ENCODE data around the gene CTTN. TPM values are rescaled to one million over a fixed set of nuclear protein-coding genes. Genes with fewer than 3 reads are reported as not detected.
A peak's percentile ranks its signal among the peaks of the same experiment; 100 is the strongest.
"Not testable (repeated sequence)": the region's sequence is repeated elsewhere in the genome, so short reads cannot be mapped to it uniquely, and the experiment has no call there.

CTTN gene
- total RNA-seq, 1 donor from 2014 or later, result 458 TPM

DNA sequence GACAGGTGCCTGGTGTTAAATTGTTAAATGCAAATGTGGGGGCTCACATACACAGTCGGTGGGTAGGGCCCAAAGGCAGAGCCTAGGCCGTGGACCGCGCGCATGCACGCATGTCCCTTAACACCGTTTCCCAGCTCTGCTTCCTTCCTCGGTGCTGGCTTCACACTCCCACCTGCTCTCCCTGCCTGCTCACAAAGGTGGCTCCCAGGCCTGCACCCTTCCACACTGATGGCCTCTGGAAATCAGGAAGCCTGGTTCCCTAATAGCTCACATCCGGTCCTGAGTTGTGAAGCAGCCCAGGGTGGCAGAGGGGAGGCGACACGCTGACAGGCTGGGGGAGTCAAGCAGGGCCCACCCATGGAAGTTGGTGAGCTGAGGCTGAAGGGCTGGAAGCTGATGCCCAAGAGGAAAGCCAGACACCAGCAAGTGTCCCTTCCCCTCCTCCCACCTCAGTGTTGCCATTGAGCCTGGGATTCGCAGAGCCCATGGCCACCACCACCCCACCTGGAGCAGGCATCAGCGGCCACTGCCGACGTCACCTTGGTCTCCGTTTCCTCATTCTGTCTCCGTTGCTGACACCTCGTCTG, 13.7 kb upstream of the CTTN start:
- Mint-ChIP-seq H3K36me3 (ENCODE audit: low read depth, unreplicated experiment) (peaks cover 14% of the 10 kb centered on the region), H3K4me3 (ENCODE audit: unreplicated experiment) (no peak overlapping the region), H3K9me3 (ENCODE audit: unreplicated experiment) (no peaks in the 10 kb centered on the region)

DNA sequence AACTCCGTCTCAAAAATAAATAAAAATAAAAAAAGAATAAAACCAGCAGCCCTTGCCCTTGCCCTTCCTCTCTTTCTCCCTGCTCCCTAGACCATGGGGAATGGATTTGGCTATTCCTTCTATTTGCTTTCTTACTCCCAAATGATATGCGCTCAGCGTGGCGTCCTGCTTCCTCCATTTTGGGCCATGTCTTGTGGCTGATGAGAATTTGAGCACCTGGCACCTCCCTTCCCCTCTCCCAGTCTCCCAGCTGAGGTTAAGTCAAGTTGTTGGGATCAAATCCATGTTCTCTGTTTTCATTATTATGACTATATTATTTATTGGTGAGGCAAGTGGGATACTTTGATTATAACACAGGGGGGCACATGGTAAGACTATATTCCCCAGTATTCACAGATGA, 10.8 kb upstream of the CTTN start:
- H3K27ac Mint-ChIP-seq (ENCODE audit: unreplicated experiment), result no peak overlapping the region

More for the DNA sequence above, 13.7 kb upstream of the CTTN start:
- TF ChIP-seq, protein P1, sequence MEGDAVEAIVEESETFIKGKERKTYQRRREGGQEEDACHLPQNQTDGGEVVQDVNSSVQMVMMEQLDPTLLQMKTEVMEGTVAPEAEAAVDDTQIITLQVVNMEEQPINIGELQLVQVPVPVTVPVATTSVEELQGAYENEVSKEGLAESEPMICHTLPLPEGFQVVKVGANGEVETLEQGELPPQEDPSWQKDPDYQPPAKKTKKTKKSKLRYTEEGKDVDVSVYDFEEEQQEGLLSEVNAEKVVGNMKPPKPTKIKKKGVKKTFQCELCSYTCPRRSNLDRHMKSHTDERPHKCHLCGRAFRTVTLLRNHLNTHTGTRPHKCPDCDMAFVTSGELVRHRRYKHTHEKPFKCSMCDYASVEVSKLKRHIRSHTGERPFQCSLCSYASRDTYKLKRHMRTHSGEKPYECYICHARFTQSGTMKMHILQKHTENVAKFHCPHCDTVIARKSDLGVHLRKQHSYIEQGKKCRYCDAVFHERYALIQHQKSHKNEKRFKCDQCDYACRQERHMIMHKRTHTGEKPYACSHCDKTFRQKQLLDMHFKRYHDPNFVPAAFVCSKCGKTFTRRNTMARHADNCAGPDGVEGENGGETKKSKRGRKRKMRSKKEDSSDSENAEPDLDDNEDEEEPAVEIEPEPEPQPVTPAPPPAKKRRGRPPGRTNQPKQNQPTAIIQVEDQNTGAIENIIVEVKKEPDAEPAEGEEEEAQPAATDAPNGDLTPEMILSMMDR (IDR thresholded peaks at IDR 0.05; ENCODE audit: unreplicated experiment), result no peak
- H3K27ac Mint-ChIP-seq (ENCODE audit: unreplicated experiment), result peak overlapping the region; percentile 20
- peaks cover 3% of the 10 kb centered on the region for H3K4me1 Mint-ChIP-seq (ENCODE audit: unreplicated experiment)
- H3K27me3 Mint-ChIP-seq (ENCODE audit: unreplicated experiment), result peaks cover 8% of the 10 kb centered on the region
- DNase-seq (ENCODE audit: low spot score), result no peak

DNA sequence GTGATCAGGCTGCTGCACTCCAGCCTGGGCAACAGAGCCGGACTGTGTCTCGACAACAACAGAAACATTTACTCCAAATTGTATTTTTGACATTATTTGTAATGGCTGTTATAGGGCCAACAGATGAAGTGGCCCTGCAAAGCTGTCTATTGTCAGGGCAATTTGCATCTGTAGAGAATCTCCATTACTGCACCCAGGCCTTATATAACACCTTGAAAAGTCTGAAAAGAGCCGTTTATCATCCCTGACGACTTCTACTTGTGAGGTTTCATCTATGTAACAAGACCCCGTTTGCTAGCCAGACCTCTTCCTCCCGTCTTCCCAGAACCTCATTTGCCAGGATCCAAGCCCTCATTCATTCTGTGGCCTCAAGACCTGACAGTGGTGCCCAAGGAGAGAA, 9.1 kb upstream of the CTTN start:
- no peaks in the 10 kb centered on the region for H3K9me3 Mint-ChIP-seq (ENCODE audit: unreplicated experiment)
- no peak for DNase-seq (ENCODE audit: low spot score)
- peaks cover 26% of the 10 kb centered on the region for H3K36me3 Mint-ChIP-seq (ENCODE audit: low read depth, unreplicated experiment)
- H3K4me1 Mint-ChIP-seq (ENCODE audit: unreplicated experiment), result peaks cover 3% of the 10 kb centered on the region
- TF ChIP-seq, protein P1 (IDR thresholded peaks at IDR 0.05; ENCODE audit: unreplicated experiment), result no peak
- peak overlapping the region; percentile 53 for H3K27ac Mint-ChIP-seq (ENCODE audit: unreplicated experiment)
- H3K27me3 Mint-ChIP-seq (ENCODE audit: unreplicated experiment), result peaks cover 8% of the 10 kb centered on the region
- H3K4me3 Mint-ChIP-seq (ENCODE audit: unreplicated experiment), result no peak overlapping the region

More for the DNA sequence above, 10.8 kb upstream of the CTTN start:
- Mint-ChIP-seq H3K9me3 (ENCODE audit: unreplicated experiment) (no peaks in the 10 kb centered on the region), H3K4me1 (ENCODE audit: unreplicated experiment) (peaks cover 3% of the 10 kb centered on the region), H3K36me3 (ENCODE audit: low read depth, unreplicated experiment) (peaks cover 20% of the 10 kb centered on the region), H3K4me3 (ENCODE audit: unreplicated experiment) (no peak overlapping the region), H3K27me3 (ENCODE audit: unreplicated experiment) (peaks cover 8% of the 10 kb centered on the region)
- TF ChIP-seq, protein P1 (IDR thresholded peaks at IDR 0.05; ENCODE audit: unreplicated experiment), result no peak
- no peak for DNase-seq (ENCODE audit: low spot score)

DNA sequence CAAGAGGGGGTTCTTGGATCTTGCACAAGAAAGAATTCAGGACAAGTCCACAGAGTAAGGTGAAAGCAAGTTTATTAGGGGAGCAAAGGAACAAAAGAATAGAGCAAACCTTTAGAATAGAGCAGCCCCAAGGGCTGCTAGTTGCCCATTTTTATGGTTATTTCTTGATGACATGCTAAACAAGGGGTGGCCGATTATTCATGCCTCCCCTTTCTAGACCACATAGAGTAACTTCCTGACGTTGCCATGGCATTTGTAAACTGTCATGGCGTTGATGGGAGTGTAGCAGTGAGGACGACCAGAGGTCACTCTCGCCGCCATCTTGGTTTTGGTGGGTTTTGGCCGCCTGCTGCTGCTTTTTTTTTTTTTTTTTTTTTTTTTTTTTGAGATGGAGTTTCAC, 7.4 kb upstream of the CTTN start:
- H3K27ac Mint-ChIP-seq (ENCODE audit: unreplicated experiment); H3K9me3 Mint-ChIP-seq (ENCODE audit: unreplicated experiment); H3K4me1 Mint-ChIP-seq (ENCODE audit: unreplicated experiment); H3K4me3 Mint-ChIP-seq (ENCODE audit: unreplicated experiment); DNase-seq (ENCODE audit: low spot score); H3K27me3 Mint-ChIP-seq (ENCODE audit: unreplicated experiment): not testable (repeated sequence)
- H3K36me3 Mint-ChIP-seq (ENCODE audit: low read depth, unreplicated experiment), result peaks cover 21% of the 10 kb centered on the region

DNA sequence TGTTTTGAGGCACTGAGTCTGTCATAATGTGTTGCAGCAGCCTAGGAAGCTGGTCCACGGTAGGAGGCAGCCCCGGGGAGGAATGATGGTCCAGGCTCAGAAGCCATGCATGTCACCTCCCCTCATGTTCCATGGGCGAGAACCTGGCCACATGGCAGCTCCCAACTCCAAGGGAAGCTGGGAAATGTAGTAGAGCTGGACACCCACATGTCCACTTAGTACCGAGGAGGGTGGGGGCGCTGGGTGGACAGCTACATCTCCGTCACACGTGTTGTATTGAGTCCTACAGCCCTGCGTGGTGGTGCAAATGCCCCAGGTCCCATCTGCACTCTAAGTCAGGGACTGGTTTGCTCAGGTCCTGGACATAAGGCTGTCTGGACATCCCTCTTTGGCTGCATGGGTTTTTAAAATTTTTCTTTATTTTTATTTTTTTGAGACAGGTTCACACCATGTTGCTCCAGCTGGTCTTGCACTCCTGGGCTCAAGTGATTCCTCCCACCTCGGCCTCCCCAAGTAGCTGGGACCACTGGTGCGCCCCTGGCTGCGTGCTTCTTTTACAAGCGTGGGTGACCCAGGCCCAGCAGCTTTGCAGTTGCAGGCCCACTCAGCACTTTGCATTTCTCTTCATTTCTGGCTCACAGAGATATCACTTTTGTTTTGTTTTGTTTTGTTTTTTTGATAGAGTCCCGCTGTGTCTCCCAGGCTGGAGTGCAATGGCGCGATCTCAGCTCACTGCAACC, 3.9 kb upstream of the CTTN start:
- Mint-ChIP-seq H3K27ac (ENCODE audit: unreplicated experiment) (no peak overlapping the region), H3K9me3 (ENCODE audit: unreplicated experiment) (no peaks in the 10 kb centered on the region), H3K4me3 (ENCODE audit: unreplicated experiment) (no peak overlapping the region), H3K27me3 (ENCODE audit: unreplicated experiment) (peaks cover 3% of the 10 kb centered on the region), H3K36me3 (ENCODE audit: low read depth, unreplicated experiment) (peaks cover 18% of the 10 kb centered on the region), H3K4me1 (ENCODE audit: unreplicated experiment) (peaks cover 10% of the 10 kb centered on the region)
- DNase-seq (ENCODE audit: low spot score), result no peak
- TF ChIP-seq, protein P1 (IDR thresholded peaks at IDR 0.05; ENCODE audit: unreplicated experiment), result no peak

Data from endothelial cell (in vitro differentiated cells).